Bronchial epithelial cell (primary cell): Measurements from ENCODE around the gene RAPGEF1. TPM values are rescaled to one million over a fixed set of nuclear protein-coding genes. Genes with fewer than 3 reads are reported as not detected.

Source experiments
- DNase-seq: peaks from one replicate; pipeline ENCODE4 v3.0.0-alpha.2; 2010; ENCODE audit warnings: low read depth
- FAIRE-seq: peaks from 2 replicates; lab custom pipeline; 2011; peaks lifted over from hg19 to GRCh38; lab: Jason Lieb, UNC
- H3K27me3 ChIP-seq: 2 replicates; pipeline ENCODE4 v1.5.1; 2011; ENCODE audit warnings: low read length; ENCODE audit not compliant: control insufficient read depth, insufficient read depth
- H3K36me3 ChIP-seq: 2 replicates; pipeline ENCODE4 v1.5.1; 2011; ENCODE audit warnings: low read length; ENCODE audit not compliant: control insufficient read depth, insufficient read depth
- H3K4me3 ChIP-seq: 2 replicates; pipeline ENCODE4 v1.5.1; 2011; ENCODE audit warnings: mild to moderate bottlenecking, low read depth, low read length, control low read depth
- total RNA-seq: library from RNA; depleted of rRNA; stranded (reverse); fragments of >200 nt; gene quantifications from 2 replicates; pipeline ENCODE4 v1.2.1, GENCODE V29; 2014
- TF ChIP-seq, protein P1 (sequence below): IDR thresholded peaks from 2 replicates; pipeline ENCODE4 v1.5.1; 2011; ENCODE audit warnings: mild to moderate bottlenecking, moderate library complexity, low read length, control low read depth, inconsistent platforms; ENCODE audit not compliant: insufficient read depth, severe bottlenecking

RAPGEF1 gene
- total RNA-seq, 1 donor from 2014 or later, result 19.2 TPM

DNA sequence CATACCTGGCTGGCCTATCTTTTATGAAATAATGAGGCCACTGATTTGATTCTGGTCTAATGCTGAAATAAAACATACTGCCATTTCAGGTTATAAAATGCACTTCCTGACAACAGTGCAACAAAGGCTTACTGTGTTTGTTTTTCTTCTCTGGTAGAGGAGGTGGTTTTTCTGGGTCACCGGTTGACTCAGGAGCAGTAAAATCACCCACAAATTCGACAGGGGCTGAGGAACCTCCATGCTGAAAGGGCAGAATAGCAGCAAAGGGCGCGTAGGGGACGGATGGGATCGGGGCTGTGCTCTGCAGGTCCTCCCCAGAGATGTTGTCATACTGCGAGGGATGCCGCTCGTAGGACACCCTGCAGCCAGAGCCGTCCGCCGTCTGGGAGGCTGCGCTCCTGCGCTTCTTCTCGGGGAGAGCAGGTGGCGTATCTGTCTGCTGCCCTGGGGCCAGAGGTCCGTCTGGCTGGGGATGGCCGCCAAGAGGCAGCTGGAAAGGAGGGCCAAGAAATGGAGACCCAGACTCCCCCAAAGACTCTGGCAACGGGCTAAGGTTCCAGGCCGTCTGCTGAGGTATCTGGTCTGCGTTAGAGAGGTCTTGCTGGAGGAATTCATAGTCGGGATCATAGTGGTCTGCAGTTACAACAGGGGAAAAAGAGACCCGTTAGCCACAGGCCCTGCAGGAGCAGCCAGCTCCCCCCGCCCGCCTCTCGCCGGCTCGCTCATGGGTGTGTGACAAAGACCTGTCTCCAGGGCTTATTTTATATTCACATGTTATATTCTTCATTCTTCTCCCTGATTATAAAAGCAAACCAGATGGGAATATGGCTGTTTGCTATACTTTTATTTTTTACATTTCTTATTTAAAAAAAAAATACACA is 113.8 kb downstream of the RAPGEF1 start:
- Histone ChIP-seq H3K27me3 (no peaks in the 10 kb centered on the region), H3K36me3 (peaks cover 14% of the 10 kb centered on the region), H3K4me3 (no peak overlapping the region)
- TF ChIP-seq, protein P1, sequence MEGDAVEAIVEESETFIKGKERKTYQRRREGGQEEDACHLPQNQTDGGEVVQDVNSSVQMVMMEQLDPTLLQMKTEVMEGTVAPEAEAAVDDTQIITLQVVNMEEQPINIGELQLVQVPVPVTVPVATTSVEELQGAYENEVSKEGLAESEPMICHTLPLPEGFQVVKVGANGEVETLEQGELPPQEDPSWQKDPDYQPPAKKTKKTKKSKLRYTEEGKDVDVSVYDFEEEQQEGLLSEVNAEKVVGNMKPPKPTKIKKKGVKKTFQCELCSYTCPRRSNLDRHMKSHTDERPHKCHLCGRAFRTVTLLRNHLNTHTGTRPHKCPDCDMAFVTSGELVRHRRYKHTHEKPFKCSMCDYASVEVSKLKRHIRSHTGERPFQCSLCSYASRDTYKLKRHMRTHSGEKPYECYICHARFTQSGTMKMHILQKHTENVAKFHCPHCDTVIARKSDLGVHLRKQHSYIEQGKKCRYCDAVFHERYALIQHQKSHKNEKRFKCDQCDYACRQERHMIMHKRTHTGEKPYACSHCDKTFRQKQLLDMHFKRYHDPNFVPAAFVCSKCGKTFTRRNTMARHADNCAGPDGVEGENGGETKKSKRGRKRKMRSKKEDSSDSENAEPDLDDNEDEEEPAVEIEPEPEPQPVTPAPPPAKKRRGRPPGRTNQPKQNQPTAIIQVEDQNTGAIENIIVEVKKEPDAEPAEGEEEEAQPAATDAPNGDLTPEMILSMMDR, result no peak
- DNase-seq (no peak), FAIRE-seq (no peak)

DNA sequence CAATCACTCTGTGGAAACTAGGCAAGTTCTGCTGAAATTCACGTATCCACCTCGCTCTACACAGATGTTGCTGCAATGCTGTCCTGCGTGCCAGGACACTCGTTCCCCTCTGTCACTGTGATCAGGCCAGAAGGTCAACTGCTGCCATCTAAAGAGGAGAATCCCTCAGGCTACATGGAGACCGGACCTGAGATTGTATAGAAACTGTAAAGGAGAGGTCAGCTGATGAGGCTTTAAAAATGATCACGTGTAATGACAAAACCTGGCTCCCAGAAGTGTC is 114.4 kb downstream of the RAPGEF1 start:
- H3K36me3 ChIP-seq, result peaks cover 14% of the 10 kb centered on the region
- TF ChIP-seq, protein P1, result no peak
- no peaks in the 10 kb centered on the region for H3K27me3 ChIP-seq
- DNase-seq, result no peak
- no peak for FAIRE-seq
- H3K4me3 ChIP-seq, result no peak overlapping the region

DNA sequence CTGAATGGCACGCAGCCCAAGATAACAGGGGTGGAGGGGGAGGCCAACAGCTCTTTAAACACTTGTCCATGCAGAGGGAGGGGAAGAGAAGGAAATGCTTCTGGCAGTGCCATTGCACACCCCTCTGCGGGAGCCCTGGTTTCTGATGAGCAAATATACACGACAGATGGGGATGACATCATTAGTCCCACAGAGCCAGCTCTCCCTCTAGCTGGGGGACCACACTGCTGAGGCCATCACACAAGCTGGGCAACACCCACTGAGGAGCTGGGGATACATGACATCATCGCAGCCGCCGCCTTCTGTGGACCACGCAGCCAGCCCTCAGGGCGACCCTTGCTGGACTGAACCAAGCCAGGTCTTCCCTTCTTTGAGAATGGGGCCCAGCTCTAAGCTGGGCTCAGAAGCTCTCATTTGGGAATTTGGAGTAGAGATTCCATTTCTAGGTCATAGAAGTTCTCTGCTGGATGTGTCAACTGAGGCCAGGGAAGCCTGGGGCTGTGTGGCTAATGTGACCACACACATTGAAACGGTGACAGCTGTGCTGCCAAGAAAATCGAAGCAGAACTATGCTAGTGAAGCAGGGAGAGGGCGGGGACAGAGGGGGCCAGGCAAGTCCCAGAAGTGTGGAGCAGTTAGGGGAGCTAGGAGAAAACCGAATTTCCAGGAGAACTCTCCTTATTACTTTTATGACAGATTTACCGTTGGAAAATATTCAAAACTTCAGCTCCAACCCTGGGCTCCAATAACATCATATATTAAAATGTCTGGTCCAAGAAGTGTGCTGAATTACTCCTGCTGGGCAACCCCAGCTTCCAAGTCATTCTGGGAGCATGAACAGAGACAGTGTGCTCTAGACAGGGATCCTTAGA is 115.0 kb downstream of the RAPGEF1 start:
- TF ChIP-seq, protein P1, result no peak
- no peak for FAIRE-seq
- Histone ChIP-seq H3K27me3 (no peaks in the 10 kb centered on the region), H3K36me3 (peaks cover 13% of the 10 kb centered on the region), H3K4me3 (no peak overlapping the region)
- DNase-seq, result no peak

DNA sequence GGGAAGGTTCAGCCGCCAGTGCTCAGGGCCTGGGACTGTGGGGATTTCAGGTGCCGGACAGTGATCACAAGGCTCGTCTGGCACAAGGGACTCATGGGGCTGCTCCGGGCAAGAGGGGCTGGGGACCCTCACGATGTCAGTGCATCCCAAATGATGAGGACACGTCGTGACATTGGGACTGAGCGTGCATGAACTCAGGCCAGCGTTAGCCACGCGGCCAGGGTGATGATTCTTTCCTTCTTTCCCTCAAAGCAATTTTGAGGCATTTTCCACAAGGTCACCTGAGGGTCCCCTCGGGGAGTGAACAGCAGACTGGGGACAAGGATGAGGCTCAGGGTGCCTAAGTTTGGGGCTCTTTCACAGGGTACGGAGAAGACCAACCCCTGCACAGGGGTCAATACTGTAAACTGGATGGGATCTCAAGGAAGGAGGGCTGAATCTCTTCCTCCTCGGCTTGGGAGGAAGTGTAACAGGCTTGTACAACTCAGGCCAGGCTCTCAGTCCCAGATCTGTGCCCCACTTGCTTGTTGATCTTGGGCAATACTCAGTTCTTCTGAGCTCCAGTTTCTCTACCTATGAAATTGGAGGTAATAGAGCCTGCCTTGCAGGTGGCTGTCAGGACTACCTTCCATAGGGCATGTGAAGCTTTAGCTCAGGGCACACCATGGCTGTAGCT is 116.1 kb downstream of the RAPGEF1 start:
- no peak for DNase-seq
- FAIRE-seq, result no peak
- peaks cover 19% of the 10 kb centered on the region for H3K36me3 ChIP-seq

DNA sequence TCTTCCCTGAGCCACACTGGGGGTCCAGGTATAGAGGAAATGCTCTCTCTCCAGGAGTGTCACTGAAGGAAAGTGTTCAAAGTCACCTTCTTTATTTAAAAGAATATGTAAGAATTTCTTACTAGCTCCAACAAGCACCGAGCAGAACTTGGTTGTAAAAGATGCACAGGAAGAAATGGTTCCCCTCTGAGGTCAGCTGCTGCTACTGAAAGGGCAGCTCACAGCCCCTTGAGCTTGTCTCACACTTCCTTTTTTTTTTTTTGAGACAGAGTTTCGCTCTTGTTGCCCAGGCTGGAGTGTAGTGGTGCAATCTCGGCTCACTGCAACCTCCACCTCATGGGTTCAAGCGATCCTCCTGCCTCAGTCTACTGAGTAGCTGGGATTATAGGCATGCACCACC is 117.4 kb downstream of the RAPGEF1 start:
- no peak overlapping the region for H3K4me3 ChIP-seq
- TF ChIP-seq, protein P1, result no peak
- no peaks in the 10 kb centered on the region for H3K27me3 ChIP-seq
- DNase-seq (no peak), FAIRE-seq (no peak)
- H3K36me3 ChIP-seq, result peaks cover 19% of the 10 kb centered on the region

More for the DNA sequence above, 116.1 kb downstream of the RAPGEF1 start:
- TF ChIP-seq, protein P1, result no peak
- H3K27me3 ChIP-seq, result no peaks in the 10 kb centered on the region
- H3K4me3 ChIP-seq, result no peak overlapping the region
